ENCODE data around the gene BMPR1A. TPM values are rescaled to one million over a fixed set of nuclear protein-coding genes. Genes with fewer than 3 reads are reported as not detected.
A peak's percentile ranks its signal among the peaks of the same experiment; 100 is the strongest.

Gene BMPR1A
- total and polyA plus RNA-seq, 2 of the 13 experiments (the other 11 are each of a cell fraction or from before 2014, with no cell fraction given): 17.8 to 44.2 TPM

- POLR2A ChIA-PET: interaction anchor here (1.1 kb wide), 1 partner anchor 17 kb away, joined by 3 read pairs; the partner anchor contains the start of gene BMPR1A
- CTCF ChIA-PET (ENCODE audit: low intra/inter-chr PET ratio, low total read pairs): no interaction called here
- DNase-seq (ENCODE audit: low spot score): no peak
- intact Hi-C loops (cut with micrococcal nuclease; ENCODE audit: unreplicated experiment) (no loop called here), in situ Hi-C loops (cut with HindIII; ENCODE audit: extremely low pct_ligation_motif_present, low pct_unique_long_range_greater_than_20kb) (no loop called here)
- H3K4me1 ChIP-seq (ENCODE audit: insufficient read depth, low read length): peaks cover 47% of the 10 kb centered on the region
- ATAC-seq: no peak
- no peak for FAIRE-seq
- no peak overlapping the region for H3K4me3 ChIP-seq (replicated peaks in 1 of 3; ENCODE audit: insufficient read depth in 1 of 3, low read depth in 2 of 3, low read length in 3 of 3)
- peaks cover 66% of the 10 kb centered on the region for H3K79me2 ChIP-seq (ENCODE audit: insufficient read depth, low read length)
- no peak overlapping the region for H2AFZ ChIP-seq (ENCODE audit: low read length)
- no TSS peak for BruUV-seq (replicated peaks)
- H3K4me2 ChIP-seq (ENCODE audit: low read depth, low read length): no peak overlapping the region
- H3K9me3 ChIP-seq (ENCODE audit: low read length): no peaks in the 10 kb centered on the region
- 96% methylated on average over 6 of the region's 6 CpGs for WGBS (ENCODE audit: low lambda C conversion rate)
- peaks cover 39% of the 10 kb centered on the region for H4K20me1 ChIP-seq (ENCODE audit: insufficient read depth, low read length)
- TF ChIP-seq ZFP90 (CRISPR knock-in tag; IDR thresholded peaks at IDR 0.05; ENCODE audit: borderline replicate concordance): no peak
- no peak overlapping the region for H3K9ac ChIP-seq (ENCODE audit: insufficient read depth, low read depth, low read length)
- no peaks in the 10 kb centered on the region for H3K36me3 ChIP-seq (replicated peaks in 1 of 2; ENCODE audit: control insufficient read depth in 1 of 2, insufficient read depth in 2 of 2, low read length in 2 of 2)
- H3K27me3 ChIP-seq (ENCODE audit: control insufficient read depth in 1 of 2, insufficient read depth in 2 of 2, low read length in 2 of 2): no peaks in the 10 kb centered on the region
- no peak overlapping the region for H3K27ac ChIP-seq (ENCODE audit: extremely low read length, insufficient read depth, low read length)
These were observed 17.1 kb downstream of the BMPR1A start for GRCh38 chr10:86773498-86773897.

GRCh38 chr10:86775056-86775869 lies 18.8 kb downstream of the BMPR1A start:
- H3K4me3 ChIP-seq (replicated peaks in 1 of 3; ENCODE audit: insufficient read depth in 1 of 3, low read depth in 2 of 3, low read length in 3 of 3): no peak overlapping the region; a peak in 2 of 6 replicates
- 0 out of 5 replicates have a peak, but pooled peaks cover 0 to 3% of the 10 kb centered on the region in 2 experiments for H3K36me3 ChIP-seq (replicated peaks in 1 of 2; ENCODE audit: control insufficient read depth in 1 of 2, insufficient read depth in 2 of 2, low read length in 2 of 2)
- H3K9ac ChIP-seq (ENCODE audit: insufficient read depth, low read depth, low read length): no peak overlapping the region
- DNase-seq (ENCODE audit: low spot score): peak; percentile 75
- BruUV-seq (replicated peaks): no TSS peak
- H3K4me2 ChIP-seq (ENCODE audit: low read depth, low read length): peak overlapping the region; percentile 48
- in situ Hi-C loops (cut with HindIII; ENCODE audit: extremely low pct_ligation_motif_present, low pct_unique_long_range_greater_than_20kb): no loop called here
- peaks cover 41% of the 10 kb centered on the region for H3K4me1 ChIP-seq (ENCODE audit: insufficient read depth, low read length)
- FAIRE-seq: no peak
- WGBS (ENCODE audit: low lambda C conversion rate): 4% methylated on average over 6 of the region's 6 CpGs
- H3K27me3 ChIP-seq (ENCODE audit: control insufficient read depth in 1 of 2, insufficient read depth in 2 of 2, low read length in 2 of 2): no peaks in the 10 kb centered on the region
- peak; percentile 95 for ATAC-seq
- H2AFZ ChIP-seq (ENCODE audit: low read length): no peak overlapping the region
- ChIA-PET CTCF (ENCODE audit: low intra/inter-chr PET ratio, low total read pairs) (no interaction called here), POLR2A (interaction anchor here (2.1 kb wide), 1 partner anchor 19 kb away, joined by 7 read pairs; the partner anchor contains the start of gene BMPR1A)
- no peaks in the 10 kb centered on the region for H3K9me3 ChIP-seq (ENCODE audit: low read length)
- H3K79me2 ChIP-seq (ENCODE audit: insufficient read depth, low read length): peaks cover 64% of the 10 kb centered on the region
- peak overlapping the region; percentile 51 for H3K27ac ChIP-seq (ENCODE audit: extremely low read length, insufficient read depth, low read length)
- intact Hi-C loops (cut with micrococcal nuclease; ENCODE audit: unreplicated experiment): loop anchor here (2.0 kb wide), 1 partner anchor 16 kb away; no protein-coding TSS in a partner anchor
- peaks cover 36% of the 10 kb centered on the region for H4K20me1 ChIP-seq (ENCODE audit: insufficient read depth, low read length)
- TF ChIP-seq AKAP8 (CRISPR knock-in tag; IDR thresholded peaks at IDR 0.05) (no peak), ZNF780A (CRISPR knock-in tag; IDR thresholded peaks at IDR 0.05) (no peak), ZNF598 (CRISPR knock-in tag; IDR thresholded peaks at IDR 0.05; ENCODE audit: borderline replicate concordance) (no peak), KLF6 (CRISPR knock-in tag; IDR thresholded peaks at IDR 0.05) (peak; percentile 84; the same call in 1 of the 2 replicates), PLRG1 (conservative IDR thresholded peaks at IDR 0.05) (no peak), TBL1XR1 (IDR thresholded peaks at IDR 0.05; ENCODE audit: borderline replicate concordance, low read length, partially characterized antibody) (peak; percentile 55), SKI (IDR thresholded peaks at IDR 0.05; ENCODE audit: partially characterized antibody) (no peak), RFXANK (CRISPR knock-in tag; IDR thresholded peaks at IDR 0.05) (no peak), MYC (CRISPR knock-in tag; IDR thresholded peaks at IDR 0.05; ENCODE audit: borderline replicate concordance) (no peak), ZNF562 (CRISPR knock-in tag; IDR thresholded peaks at IDR 0.05; ENCODE audit: borderline replicate concordance) (no peak), ZNF496 (CRISPR knock-in tag; IDR thresholded peaks at IDR 0.05; ENCODE audit: insufficient replicate concordance) (no peak), ATM (IDR thresholded peaks at IDR 0.05; ENCODE audit: borderline replicate concordance) (no peak), RBM22 (optimal IDR thresholded peaks at IDR 0.05; ENCODE audit: low read length) (no peak), ZNF75D (CRISPR knock-in tag; IDR thresholded peaks at IDR 0.05; ENCODE audit: borderline replicate concordance) (no peak), TRIM22 (IDR thresholded peaks at IDR 0.05) (no peak), ZNF350 (CRISPR knock-in tag; IDR thresholded peaks at IDR 0.05; ENCODE audit: borderline replicate concordance, low read depth) (no peak), ZNF629 (CRISPR knock-in tag; conservative IDR thresholded peaks at IDR 0.05) (no peak)

Measured in HepG2 (cell line).